A549 (cell line): ENCODE measurements around the gene TNNT2. TPM values are rescaled to one million over a fixed set of nuclear protein-coding genes. Genes with fewer than 3 reads are reported as not detected.

ENCODE experiments used
- ATAC-seq, 2 experiments: fragments of 200-7000 bp in 1 of 2; fragments of >200 bp in 1 of 2; cut with Nextera tagmentation in 1 of 2; cut with Tn5 transposase in 1 of 2; 3 replicates each; pipeline versions ENCODE4 v1.8.0 to v1.9.1; 2018 to 2020; ENCODE audit warnings: mild to moderate bottlenecking in 1 of 2, moderate library complexity in 1 of 2
- CTCF ChIA-PET: fragments of 300-600 bp; sonication (Branson Sonifier 250); formaldehyde crosslinking; extraction: SDS; loops from one replicate; lab custom pipeline; 2021; ENCODE audit warnings: antibody characterized with exemption, inconsistent platforms; lab: Yijun Ruan, JAX
- POLR2A ChIA-PET: fragments of 350-600 bp; formaldehyde crosslinking; extraction: SDS; loops from one replicate; lab custom pipeline; 2021; ENCODE audit warnings: antibody characterized with exemption, inconsistent platforms; lab: Yijun Ruan, JAX
- DNase-seq, 2 experiments: peaks; one replicate each; pipeline versions ENCODE4 v3.0.0 to v3.0.0-alpha.2; 2011 to 2016; ENCODE audit warnings: low read depth in 1 of 2, low spot score in 1 of 2
- FAIRE-seq: peaks from 2 replicates; lab custom pipeline; 2011; peaks lifted over from hg19 to GRCh38; lab: Jason Lieb, UNC
- H3K27ac ChIP-seq, 2 experiments: fragments of >200 bp; sonication (Bioruptor Twin); formaldehyde crosslinking; 3 replicates each; pipeline ENCODE4 v1.5.1; 2016 to 2017
- H3K4me1 ChIP-seq: fragments of >200 bp; sonication (Bioruptor Twin); formaldehyde crosslinking; 3 replicates; pipeline ENCODE4 v1.6.1; 2016
- H3K4me2 ChIP-seq: fragments of >200 bp; sonication (Bioruptor Twin); formaldehyde crosslinking; 3 replicates; pipeline ENCODE4 v1.6.1; 2016
- H3K4me3 ChIP-seq: fragments of >200 bp; sonication (Bioruptor Twin); formaldehyde crosslinking; 3 replicates; pipeline ENCODE4 v1.5.1; 2016
- H3K9me3 ChIP-seq: fragments of >200 bp; sonication (Bioruptor Twin); formaldehyde crosslinking; 3 replicates; pipeline ENCODE4 v1.6.1; 2016
- BCL3 ChIP-seq: fragments of >200 bp; sonication (Bioruptor Twin); formaldehyde crosslinking; IDR thresholded peaks from 3 replicates; pipeline ENCODE4 v1.6.1; 2016
- CBX2 ChIP-seq: fragments of 200-600 bp; sonication (generic); IDR thresholded peaks from 2 replicates; pipeline ENCODE4 v1.6.1; 2016; ENCODE audit warnings: low read depth, mild to moderate bottlenecking, borderline replicate concordance
- CBX8 ChIP-seq: fragments of 200-600 bp; sonication (generic); IDR thresholded peaks from 2 replicates; pipeline ENCODE4 v1.6.1; 2016
- CTCF ChIP-seq: fragments of >200 bp; sonication (Bioruptor Twin); formaldehyde crosslinking; IDR thresholded peaks from 3 replicates; pipeline ENCODE4 v1.5.1; 2016
- EHF ChIP-seq: fragments of 250-450 bp; sonication (Bioruptor Pico); IDR thresholded peaks from 2 replicates; pipeline ENCODE4 v1.5.0; 2020; ENCODE audit warnings: mild to moderate bottlenecking
- ELK1 ChIP-seq: fragments of 150-350 bp; IDR thresholded peaks from 2 replicates; pipeline ENCODE4 v1.6.1; 2014; ENCODE audit warnings: low read depth, mild to moderate bottlenecking, low read length
- HMGXB4 ChIP-seq: fragments of 250-450 bp; sonication (Bioruptor Pico); IDR thresholded peaks from 2 replicates; pipeline ENCODE4 v1.5.0; 2021; ENCODE audit warnings: mild to moderate bottlenecking, moderate library complexity, borderline replicate concordance
- HOXB5 ChIP-seq: fragments of 250-450 bp; sonication (Bioruptor Pico); IDR thresholded peaks from 2 replicates; pipeline ENCODE4 v1.5.0; 2020; ENCODE audit warnings: mild to moderate bottlenecking, moderate library complexity
- JUNB ChIP-seq: fragments of >200 bp; sonication (Bioruptor Twin); formaldehyde crosslinking; IDR thresholded peaks from 2 replicates; pipeline ENCODE4 v1.6.1; 2016
- KDM5A ChIP-seq: fragments of 200-600 bp; sonication (generic); IDR thresholded peaks from 2 replicates; pipeline ENCODE4 v1.6.1; 2016; ENCODE audit warnings: antibody characterized with exemption, mild to moderate bottlenecking
- MAX ChIP-seq: IDR thresholded peaks from 2 replicates; pipeline ENCODE4 v1.6.1; 2012
- MAZ ChIP-seq: fragments of 150-350 bp; IDR thresholded peaks from 2 replicates; pipeline ENCODE4 v1.6.1; 2014; ENCODE audit warnings: antibody characterized with exemption, low read depth, low read length, borderline replicate concordance
- POLR2A ChIP-seq: IDR thresholded peaks from 2 replicates; pipeline ENCODE4 v1.6.1; 2012; ENCODE audit warnings: mild to moderate bottlenecking, low read length
- POLR2AphosphoS2 ChIP-seq: conservative IDR thresholded peaks from 2 replicates; pipeline ENCODE4 v1.6.1; 2012; ENCODE audit warnings: low read length, improper control_type of control experiment, inconsistent platforms
- RARB ChIP-seq: fragments of 250-450 bp; sonication (Bioruptor Pico); IDR thresholded peaks from 2 replicates; pipeline ENCODE4 v1.8.0; 2021; ENCODE audit warnings: mild to moderate bottlenecking, moderate library complexity
- RNF2 ChIP-seq: fragments of 200-600 bp; sonication (generic); IDR thresholded peaks from 2 replicates; pipeline ENCODE4 v1.6.1; 2016; ENCODE audit warnings: low read depth, mild to moderate bottlenecking, antibody characterized with exemption, moderate library complexity, borderline replicate concordance
- TFCP2L1 ChIP-seq: fragments of 250-450 bp; sonication (Bioruptor Pico); IDR thresholded peaks from 2 replicates; pipeline ENCODE4 v1.5.0; 2021; ENCODE audit warnings: mild to moderate bottlenecking
- ZC3H11A ChIP-seq: fragments of 450-650 bp; IDR thresholded peaks from 2 replicates; pipeline ENCODE4 v1.6.1; 2014; ENCODE audit warnings: antibody characterized with exemption, mild to moderate bottlenecking
- ZNF302 ChIP-seq: fragments of 250-450 bp; sonication (Bioruptor Pico); IDR thresholded peaks from 2 replicates; pipeline ENCODE4 v1.9.0; 2021; ENCODE audit warnings: inconsistent platforms, mild to moderate bottlenecking, moderate library complexity
- WGBS: methylation state at CpG from one replicate; pipeline ENCODE4 v1.1.6; 2017; ENCODE audit errors: missing lambda C conversion rate; 5-methylcytosine and 5-hydroxymethylcytosine counted together
- polyA plus RNA-seq, 4 experiments: library from polyadenylated mRNA; depleted of rRNA in 3 of 4; stranded (reverse); fragments of >200 nt; fragmentation: RNase III in 1 of 4; extraction: RNeasy Plus Mini Kit Qiagen cat#74134 plus additional on column Dnase treatment in 1 of 4; gene quantifications; 2 replicates in 3 of 4; 3 replicates in 1 of 4; pipeline ENCODE4 v1.2.3, GENCODE V29; 2011 to 2017

TNNT2 gene
- polyA plus RNA-seq, 2 of the 4 experiments (the other 2 are of a cell fraction) = 0.09 TPM; not detected in 1

GRCh38 chr1:201371276-201371675, 6.2 kb downstream of the TNNT2 start (continued):
- TF ChIP-seq MAX (no peak), CBX8 (no peak), HMGXB4 (CRISPR knock-in tag) (no peak), RARB (CRISPR knock-in tag) (no peak)
- TF ChIP-seq, all 56 proteins: peak for 0

- FAIRE-seq (no peak), DNase-seq (no peak), ATAC-seq (no peak)
- ChIA-PET CTCF (interaction anchor here (1.1 to 10.1 kb wide), 5 partner anchors 9 to 143 kb away, joined by 3 to 104 read pairs (median 48); no protein-coding TSS in a partner anchor), POLR2A (no interaction called here)
- Histone ChIP-seq H3K4me2 (no peak overlapping the region), H3K27ac (no peak overlapping the region), H3K4me1 (no peaks in the 10 kb centered on the region), H3K9me3 (no peaks in the 10 kb centered on the region), H3K4me3 (no peak overlapping the region)
- TF ChIP-seq JUNB (no peak), ZNF302 (CRISPR knock-in tag) (no peak), CBX2 (no peak), MAZ (no peak), KDM5A (no peak), POLR2A (no peak)
- WGBS = 45% methylated on average over 3 of the region's 3 CpGs
Observed at GRCh38 chr1:201370500-201370899, 7.0 kb downstream of the TNNT2 start.

- DNase-seq (no peak), FAIRE-seq (no peak), ATAC-seq (no peak)
- no peak overlapping the region for H3K27ac ChIP-seq
- H3K4me1 ChIP-seq = no peaks in the 10 kb centered on the region
- TF ChIP-seq MAX (no peak), ZC3H11A (no peak), POLR2AphosphoS2 (no peak), JUNB (no peak), CTCF (no peak), EHF (CRISPR knock-in tag) (no peak), TFCP2L1 (no peak), HMGXB4 (CRISPR knock-in tag) (no peak), RARB (CRISPR knock-in tag) (no peak), ELK1 (no peak), RNF2 (no peak), HOXB5 (CRISPR knock-in tag) (no peak), BCL3 (no peak)
- 85% methylated on average over 6 of the region's 6 CpGs for WGBS
- no peak overlapping the region for H3K4me2 ChIP-seq
- ChIA-PET CTCF (interaction anchor here (0.7 to 17.3 kb wide), 4 partner anchors 17 to 118 kb away, joined by 3 to 480 read pairs (median 3); no protein-coding TSS in a partner anchor), POLR2A (no interaction called here)
- no peak overlapping the region for H3K4me3 ChIP-seq
- no peaks in the 10 kb centered on the region for H3K9me3 ChIP-seq
Observed at GRCh38 chr1:201369209-201369608, 8.3 kb downstream of the TNNT2 start.
